ENCODE results near the gene SRBD1.

SRBD1 gene

GRCh38 chr2:45595721-45596435, 15.2 kb downstream of the SRBD1 start:
- Histone ChIP-seq H3K36me3 (ENCODE audit: insufficient read depth, low read length) (peaks cover 10% of the 10 kb centered on the region; the same call in 1 of the 2 replicates), H3K4me1 (ENCODE audit: insufficient read depth, low read length) (no peaks in the 10 kb centered on the region), H3K9me3 (ENCODE audit: control insufficient read depth, insufficient read depth, low read length) (no peaks in the 10 kb centered on the region), H3K9ac (ENCODE audit: low read depth, low read length) (no peak overlapping the region)

DNA sequence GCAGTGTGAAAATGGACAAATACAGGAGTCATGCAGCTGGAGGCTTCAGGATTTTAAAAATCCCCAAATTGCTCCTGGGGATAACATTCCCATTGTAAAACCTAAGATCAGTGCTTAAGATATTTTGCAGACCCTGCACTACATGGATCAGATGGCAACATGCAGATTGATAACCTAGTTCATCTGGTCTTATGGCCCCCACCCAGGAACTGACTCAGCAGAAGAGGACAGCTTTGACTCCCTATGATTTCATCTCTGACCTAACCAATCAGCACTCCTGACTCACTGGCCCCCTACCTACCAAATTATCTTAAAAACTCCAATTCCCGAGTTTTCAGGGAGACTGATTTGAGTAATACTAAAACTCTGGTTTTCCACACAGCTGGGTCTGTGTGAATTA, 20.0 kb downstream of the SRBD1 start:
- no peak overlapping the region for H3K9ac ChIP-seq (ENCODE audit: low read depth, low read length)
- peaks cover 3% of the 10 kb centered on the region; the same call in 1 of the 2 replicates for H3K36me3 ChIP-seq (ENCODE audit: insufficient read depth, low read length)
- H3K9me3 ChIP-seq (ENCODE audit: control insufficient read depth, insufficient read depth, low read length), result no peaks in the 10 kb centered on the region
- H3K4me1 ChIP-seq (ENCODE audit: insufficient read depth, low read length), result no peaks in the 10 kb centered on the region

- Histone ChIP-seq H3K4me1 (ENCODE audit: insufficient read depth, low read length) (no peaks in the 10 kb centered on the region), H3K9me3 (ENCODE audit: control insufficient read depth, insufficient read depth, low read length) (no peaks in the 10 kb centered on the region), H3K36me3 (ENCODE audit: insufficient read depth, low read length) (peaks cover under 1% of the 10 kb centered on the region; the same call in 1 of the 2 replicates), H3K9ac (ENCODE audit: low read depth, low read length) (no peak overlapping the region)
These were observed 22.8 kb downstream of the SRBD1 start for GRCh38 chr2:45588158-45588829.

GRCh38 chr2:45586600-45586999, 24.5 kb downstream of the SRBD1 start:
- no peaks in the 10 kb centered on the region for H3K9me3 ChIP-seq (ENCODE audit: control insufficient read depth, insufficient read depth, low read length)
- no peaks in the 10 kb centered on the region for H3K36me3 ChIP-seq (ENCODE audit: insufficient read depth, low read length)
- H3K9ac ChIP-seq (ENCODE audit: low read depth, low read length), result no peak overlapping the region
- H3K4me1 ChIP-seq (ENCODE audit: insufficient read depth, low read length), result no peaks in the 10 kb centered on the region

- Histone ChIP-seq H3K36me3 (ENCODE audit: insufficient read depth, low read length) (no peaks in the 10 kb centered on the region), H3K4me1 (ENCODE audit: insufficient read depth, low read length) (no peaks in the 10 kb centered on the region), H3K9me3 (ENCODE audit: control insufficient read depth, insufficient read depth, low read length) (no peaks in the 10 kb centered on the region), H3K9ac (ENCODE audit: low read depth, low read length) (no peak overlapping the region)
These were observed 25.7 kb downstream of the SRBD1 start for GRCh38 chr2:45585267-45585861.

DNA sequence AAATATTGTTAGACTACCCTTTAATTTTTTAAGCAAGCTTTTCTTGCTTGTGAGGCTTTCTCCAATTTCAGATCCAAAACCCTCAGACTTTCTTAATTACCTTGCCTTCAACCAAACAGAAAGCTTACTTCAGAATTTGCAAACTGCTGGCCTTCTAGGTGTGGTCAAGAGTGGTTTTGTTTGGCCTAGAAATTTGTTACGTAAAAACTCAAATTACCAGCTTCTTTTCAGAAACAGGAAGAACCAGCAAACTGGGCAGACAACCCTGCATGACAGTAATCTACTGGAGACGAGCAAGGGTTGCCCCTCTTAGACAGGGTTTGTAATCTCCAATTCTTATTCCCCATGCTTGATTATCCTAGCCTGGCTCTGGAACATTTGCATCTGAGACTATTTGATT, 27.1 kb downstream of the SRBD1 start:
- H3K9ac ChIP-seq (ENCODE audit: low read depth, low read length), result no peak overlapping the region
- H3K9me3 ChIP-seq (ENCODE audit: control insufficient read depth, insufficient read depth, low read length), result no peaks in the 10 kb centered on the region
- H3K4me1 ChIP-seq (ENCODE audit: insufficient read depth, low read length), result no peaks in the 10 kb centered on the region
- H3K36me3 ChIP-seq (ENCODE audit: insufficient read depth, low read length), result no peaks in the 10 kb centered on the region

- H3K36me3 ChIP-seq (ENCODE audit: insufficient read depth, low read length), result no peaks in the 10 kb centered on the region
- peaks cover 3% of the 10 kb centered on the region; the same call in 1 of the 2 replicates for H3K4me1 ChIP-seq (ENCODE audit: insufficient read depth, low read length)
- no peaks in the 10 kb centered on the region for H3K9me3 ChIP-seq (ENCODE audit: control insufficient read depth, insufficient read depth, low read length)
- no peak overlapping the region for H3K9ac ChIP-seq (ENCODE audit: low read depth, low read length)
These were observed 28.5 kb downstream of the SRBD1 start for GRCh38 chr2:45582522-45582921.

DNA sequence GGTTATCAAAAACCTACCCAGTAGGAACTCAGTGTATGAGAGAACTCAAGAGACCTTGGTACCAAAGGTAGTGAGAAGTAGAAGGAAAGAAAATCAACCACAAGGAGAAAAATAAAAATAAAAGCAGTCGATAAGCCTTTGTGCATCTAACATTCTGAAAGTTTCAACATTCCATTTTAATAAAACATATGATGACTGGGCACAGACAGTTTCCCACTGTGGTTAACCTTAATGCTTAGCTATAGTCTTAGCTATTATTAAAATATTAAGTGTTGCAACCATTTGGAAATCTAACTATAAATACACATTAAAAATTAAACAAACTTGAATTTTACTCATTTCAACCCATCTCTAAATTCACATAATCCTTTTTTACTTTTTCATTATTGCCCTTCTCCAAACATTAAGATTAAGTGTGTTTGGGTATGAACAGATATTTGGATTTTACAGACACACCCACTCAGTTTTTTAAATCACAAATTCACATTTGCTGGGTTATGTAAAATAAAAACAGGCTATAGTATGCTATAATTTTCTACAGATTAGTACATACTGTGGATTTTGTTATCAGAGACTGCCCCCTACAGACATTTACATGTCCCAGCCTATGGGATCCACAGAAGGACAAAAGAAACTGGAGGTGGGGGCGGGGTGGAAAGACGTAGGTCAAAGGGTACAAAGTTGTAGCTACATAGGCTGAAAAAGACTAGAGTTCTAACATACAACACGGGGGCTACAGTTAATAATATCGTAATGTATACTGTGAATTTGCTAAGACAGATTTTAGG, 32.8 kb downstream of the SRBD1 start:
- Histone ChIP-seq H3K9me3 (ENCODE audit: control insufficient read depth, insufficient read depth, low read length) (no peaks in the 10 kb centered on the region), H3K36me3 (ENCODE audit: insufficient read depth, low read length) (no peaks in the 10 kb centered on the region), H3K4me1 (ENCODE audit: insufficient read depth, low read length) (peaks cover 3% of the 10 kb centered on the region; the same call in 1 of the 2 replicates), H3K9ac (ENCODE audit: low read depth, low read length) (no peak overlapping the region)

- Histone ChIP-seq H3K9ac (ENCODE audit: low read depth, low read length) (no peak overlapping the region), H3K36me3 (ENCODE audit: insufficient read depth, low read length) (no peaks in the 10 kb centered on the region), H3K9me3 (ENCODE audit: control insufficient read depth, insufficient read depth, low read length) (no peaks in the 10 kb centered on the region), H3K4me1 (ENCODE audit: insufficient read depth, low read length) (peaks cover 3% of the 10 kb centered on the region; the same call in 1 of the 2 replicates)
These were observed 33.6 kb downstream of the SRBD1 start for GRCh38 chr2:45577441-45577840.

- Histone ChIP-seq H3K9ac (ENCODE audit: low read depth, low read length) (no peak overlapping the region), H3K9me3 (ENCODE audit: control insufficient read depth, insufficient read depth, low read length) (peaks cover 4% of the 10 kb centered on the region; the same call in 1 of the 2 replicates), H3K4me1 (ENCODE audit: insufficient read depth, low read length) (peaks cover 3% of the 10 kb centered on the region; the same call in 1 of the 2 replicates), H3K36me3 (ENCODE audit: insufficient read depth, low read length) (no peaks in the 10 kb centered on the region)
These were observed 35.2 kb downstream of the SRBD1 start for GRCh38 chr2:45575881-45576280.

- peaks cover 4% of the 10 kb centered on the region; the same call in 1 of the 2 replicates for H3K9me3 ChIP-seq (ENCODE audit: control insufficient read depth, insufficient read depth, low read length)
- H3K4me1 ChIP-seq (ENCODE audit: insufficient read depth, low read length), result peaks cover 8% of the 10 kb centered on the region
- no peak overlapping the region for H3K9ac ChIP-seq (ENCODE audit: low read depth, low read length)
- H3K36me3 ChIP-seq (ENCODE audit: insufficient read depth, low read length), result no peaks in the 10 kb centered on the region
These were observed 38.1 kb downstream of the SRBD1 start for GRCh38 chr2:45572979-45573378.

DNA sequence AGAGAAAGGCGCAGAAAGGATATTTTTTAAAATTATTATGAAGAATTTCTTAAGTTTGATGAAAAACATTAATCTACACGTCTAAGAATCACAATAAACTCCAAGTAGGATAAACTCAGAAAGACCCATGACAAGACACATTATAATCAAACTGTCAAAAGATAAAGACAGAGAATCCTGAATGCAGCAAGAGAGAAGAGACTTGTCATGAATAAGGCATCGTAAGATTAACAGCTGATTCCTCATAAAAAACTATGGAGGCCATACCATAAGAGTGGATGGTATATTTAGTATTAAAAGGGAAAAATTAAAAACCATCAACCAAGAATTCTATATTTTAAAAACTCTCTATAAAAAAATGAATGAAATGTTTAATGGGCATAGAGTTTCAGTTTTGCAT, 39.1 kb downstream of the SRBD1 start:
- peaks cover 15% of the 10 kb centered on the region for H3K4me1 ChIP-seq (ENCODE audit: insufficient read depth, low read length)
- H3K9ac ChIP-seq (ENCODE audit: low read depth, low read length), result no peak overlapping the region
- H3K36me3 ChIP-seq (ENCODE audit: insufficient read depth, low read length), result no peaks in the 10 kb centered on the region
- H3K9me3 ChIP-seq (ENCODE audit: control insufficient read depth, insufficient read depth, low read length), result peaks cover 4% of the 10 kb centered on the region; the same call in 1 of the 2 replicates

GRCh38 chr2:45570671-45571334, 40.3 kb downstream of the SRBD1 start:
- Histone ChIP-seq H3K9ac (ENCODE audit: low read depth, low read length) (no peak overlapping the region), H3K36me3 (ENCODE audit: insufficient read depth, low read length) (no peaks in the 10 kb centered on the region), H3K9me3 (ENCODE audit: control insufficient read depth, insufficient read depth, low read length) (peaks cover 4% of the 10 kb centered on the region; the same call in 1 of the 2 replicates), H3K4me1 (ENCODE audit: insufficient read depth, low read length) (peaks cover 15% of the 10 kb centered on the region)

GRCh38 chr2:45568935-45569334, 42.1 kb downstream of the SRBD1 start:
- Histone ChIP-seq H3K9me3 (ENCODE audit: control insufficient read depth, insufficient read depth, low read length) (peaks cover 4% of the 10 kb centered on the region; the same call in 1 of the 2 replicates), H3K4me1 (ENCODE audit: insufficient read depth, low read length) (peaks cover 15% of the 10 kb centered on the region), H3K36me3 (ENCODE audit: insufficient read depth, low read length) (no peaks in the 10 kb centered on the region), H3K9ac (ENCODE audit: low read depth, low read length) (no peak overlapping the region)

All from ES-I3 (cell line).